NCI-H2196 (cell line): ENCODE measurements around the gene NBPF1.
"Not testable (repeated sequence)": the region's sequence is repeated elsewhere in the genome, so short reads cannot be mapped to it uniquely, and the experiment has no call there.

ENCODE experiments used
- DNase-seq: peaks from one replicate; lab custom pipeline; 2025; ENCODE audit not compliant: unreplicated experiment; lab: John Stamatoyannopoulos, UW

Gene NBPF1

GRCh38 chr1:16623812-16624719 lies 10.7 kb upstream of the NBPF1 start:
- peak; percentile 100 for DNase-seq

- DNase-seq, result peak; percentile 88
Observed at GRCh38 chr1:16623337-16623736, 10.0 kb upstream of the NBPF1 start.

- DNase-seq, result not testable (repeated sequence)
Observed at GRCh38 chr1:16621681-16622315, 8.4 kb upstream of the NBPF1 start.

- no peak for DNase-seq
Observed at GRCh38 chr1:16621300-16621658, 7.9 kb upstream of the NBPF1 start.

GRCh38 chr1:16619803-16620501 lies 6.6 kb upstream of the NBPF1 start:
- DNase-seq, result not testable (repeated sequence)

- no peak for DNase-seq
Observed at GRCh38 chr1:16618719-16619118, 5.4 kb upstream of the NBPF1 start.

GRCh38 chr1:16617778-16618580 lies 4.6 kb upstream of the NBPF1 start:
- no peak for DNase-seq

GRCh38 chr1:16617114-16617631 lies 3.8 kb upstream of the NBPF1 start:
- DNase-seq, result no peak

- no peak for DNase-seq
Observed at GRCh38 chr1:16615253-16616252, 2.2 kb upstream of the NBPF1 start.

GRCh38 chr1:16614361-16615252 lies 1.2 kb upstream of the NBPF1 start:
- DNase-seq, result no peak

- peak; percentile 38 for DNase-seq
Observed at GRCh38 chr1:16612332-16613172, 812 bp downstream of the NBPF1 start.

GRCh38 chr1:16611981-16612331 lies 1.4 kb downstream of the NBPF1 start:
- DNase-seq, result not testable (repeated sequence)

GRCh38 chr1:16611164-16611563 lies 2.2 kb downstream of the NBPF1 start:
- not testable (repeated sequence) for DNase-seq

- DNase-seq, result not testable (repeated sequence)
Observed at GRCh38 chr1:16610553-16610952, 2.8 kb downstream of the NBPF1 start.

GRCh38 chr1:16609761-16610160 lies 3.6 kb downstream of the NBPF1 start:
- not testable (repeated sequence) for DNase-seq

- DNase-seq, result no peak
Observed at GRCh38 chr1:16608838-16609560, 4.4 kb downstream of the NBPF1 start.
